DOHH2 (cell line): ENCODE measurements around the gene TIRAP.

ENCODE experiments used
- CTCF ChIP-seq: fragments of 200-600 bp; sonication (generic); IDR thresholded peaks from one replicate; pipeline ENCODE4 v1.5.1; 2014; ENCODE audit warnings: antibody characterized with exemption, mild to moderate bottlenecking, low read depth, low read length; ENCODE audit not compliant: poor library complexity, severe bottlenecking
- EZH2phosphoT487 ChIP-seq: fragments of 200-600 bp; sonication (generic); IDR thresholded peaks from 2 replicates; pipeline ENCODE4 v1.6.1; 2017; ENCODE audit warnings: borderline replicate concordance, mild to moderate bottlenecking, antibody characterized with exemption, low read length, moderate library complexity, mixed read lengths

GRCh38 chr11:126263489-126263888 lies 19.4 kb upstream of the TIRAP start:
- TF ChIP-seq CTCF (no peak), EZH2phosphoT487 (no peak)
